ENCODE data around the gene ZNF132.

GRCh38 chr19:58393725-58394033 is 46.3 kb downstream of the ZNF132 start:
- TF ChIP-seq CTCF (IDR thresholded peaks at IDR 0.05; ENCODE audit: low read depth, low read length) (no peak), EZH2phosphoT487 (IDR thresholded peaks at IDR 0.05; ENCODE audit: low read depth) (no peak)

All from OCI-LY3 (cell line).